Lung (tissue), 12 donors: ENCODE data around the gene SNCG. TPM values are rescaled to one million over a fixed set of nuclear protein-coding genes. Genes with fewer than 3 reads are reported as not detected.
"Not testable (repeated sequence)": the region's sequence is repeated elsewhere in the genome, so short reads cannot be mapped to it uniquely, and the experiment has no call there.

Source experiments
- ATAC-seq: fragments of 200-7000 bp; cut with Tn5 transposase; one replicate; pipeline ENCODE4 v1.9.1; 2020; ENCODE audit warnings: moderate number of reproducible peaks; ENCODE audit not compliant: insufficient read depth, low FRiP score
- DNase-seq, 3 donors: peaks; one replicate each; pipeline ENCODE4 v3.0.0-alpha.2; 2013 to 2017
- H3K27ac ChIP-seq, 2 donors: one replicate each; pipeline ENCODE4 v1.5.1; 2013; ENCODE audit warnings: mild to moderate bottlenecking in 2 of 2, moderate library complexity in 2 of 2, control low read depth in 1 of 2, inconsistent platforms in 1 of 2, low read depth in 1 of 2, low read length in 1 of 2
- H3K27me3 ChIP-seq, 3 donors: one replicate each; pipeline ENCODE4 v1.5.1; 2013; ENCODE audit warnings: low read length in 2 of 3; ENCODE audit not compliant: control insufficient read depth in 3 of 3, insufficient read depth in 3 of 3
- H3K36me3 ChIP-seq, 4 donors: one replicate each; pipeline ENCODE4 v1.5.1; 2013; ENCODE audit warnings: low read length in 4 of 4, mild to moderate bottlenecking in 1 of 4, moderate library complexity in 1 of 4; ENCODE audit not compliant: control insufficient read depth in 4 of 4, insufficient read depth in 4 of 4
- H3K4me1 ChIP-seq, 5 donors: one replicate each; pipeline ENCODE4 v1.5.1; 2013; ENCODE audit warnings: low read length in 5 of 5, mild to moderate bottlenecking in 2 of 5, moderate library complexity in 1 of 5; ENCODE audit not compliant: control insufficient read depth in 5 of 5, insufficient read depth in 5 of 5
- H3K4me3 ChIP-seq: one replicate; pipeline ENCODE4 v1.5.1; 2013; ENCODE audit warnings: mild to moderate bottlenecking, control low read depth, moderate library complexity
- H3K9ac ChIP-seq, 2 donors: one replicate each; pipeline ENCODE4 v1.5.1; 2013; ENCODE audit warnings: low read length in 2 of 2, control low read depth in 1 of 2; ENCODE audit not compliant: insufficient read depth in 1 of 2
- H3K9me3 ChIP-seq, 4 donors: one replicate each; pipeline ENCODE4 v1.5.1; 2013; ENCODE audit warnings: low read length in 3 of 4, mild to moderate bottlenecking in 1 of 4, moderate library complexity in 1 of 4; ENCODE audit not compliant: control insufficient read depth in 4 of 4, insufficient read depth in 3 of 4
- WGBS, 2 donors: extraction: QIAGEN DNeasy Blood & Tissue Kit; methylation state at CpG; one replicate each; pipeline ENCODE4 v1.1.7; 2013; 5-methylcytosine and 5-hydroxymethylcytosine counted together
- polyA plus RNA-seq, 2 donors: library from polyadenylated mRNA; stranded (reverse); fragments of 200-250 nt; gene quantifications; one replicate each; pipeline ENCODE4 v1.2.1, GENCODE V29; 2013
- total RNA-seq, 2 donors: library from RNA; depleted of rRNA in 1 of 2; stranded (reverse); fragments of >200 nt in 1 of 2; gene quantifications; one replicate each; pipeline ENCODE4 v1.2.1, GENCODE V29; 2014 to 2021
- TF ChIP-seq, protein P1 (sequence below): IDR thresholded peaks from 2 replicates; pipeline ENCODE4 v1.5.1; 2012; ENCODE audit warnings: mild to moderate bottlenecking; ENCODE audit errors: control extremely low read depth, extremely low read depth
- donor health status: control.
- donor health status: control.
- donor health status: Bipolar disorder and iron deficiency.
- donor health status: healthy.
- donor health status: DM: yes; HTN: yes; CAD: no.

Gene SNCG
- total and polyA plus RNA-seq, 4 donors = 2.3 to 32.8 (median 14.3) TPM

DNA sequence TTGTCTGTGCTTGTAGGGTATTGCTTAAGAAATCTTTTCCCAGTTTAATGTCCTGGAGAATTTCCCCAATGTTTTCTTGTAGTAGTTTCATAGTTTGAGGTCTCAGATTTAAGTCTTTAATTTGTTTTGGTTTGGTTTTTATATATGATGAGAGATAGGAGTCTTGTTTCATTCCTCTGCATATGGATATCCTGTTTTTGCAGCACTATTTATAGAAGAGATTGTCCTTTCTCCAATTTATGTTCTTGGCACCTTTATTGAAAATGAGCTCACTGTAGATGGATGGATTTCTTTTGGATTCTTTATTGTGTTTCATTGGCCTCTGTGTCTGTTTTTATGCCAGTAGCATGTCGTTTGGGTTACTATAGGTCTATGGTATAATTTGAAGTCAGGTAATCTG is 30.1 kb downstream of the SNCG start:
- TF ChIP-seq, protein P1, sequence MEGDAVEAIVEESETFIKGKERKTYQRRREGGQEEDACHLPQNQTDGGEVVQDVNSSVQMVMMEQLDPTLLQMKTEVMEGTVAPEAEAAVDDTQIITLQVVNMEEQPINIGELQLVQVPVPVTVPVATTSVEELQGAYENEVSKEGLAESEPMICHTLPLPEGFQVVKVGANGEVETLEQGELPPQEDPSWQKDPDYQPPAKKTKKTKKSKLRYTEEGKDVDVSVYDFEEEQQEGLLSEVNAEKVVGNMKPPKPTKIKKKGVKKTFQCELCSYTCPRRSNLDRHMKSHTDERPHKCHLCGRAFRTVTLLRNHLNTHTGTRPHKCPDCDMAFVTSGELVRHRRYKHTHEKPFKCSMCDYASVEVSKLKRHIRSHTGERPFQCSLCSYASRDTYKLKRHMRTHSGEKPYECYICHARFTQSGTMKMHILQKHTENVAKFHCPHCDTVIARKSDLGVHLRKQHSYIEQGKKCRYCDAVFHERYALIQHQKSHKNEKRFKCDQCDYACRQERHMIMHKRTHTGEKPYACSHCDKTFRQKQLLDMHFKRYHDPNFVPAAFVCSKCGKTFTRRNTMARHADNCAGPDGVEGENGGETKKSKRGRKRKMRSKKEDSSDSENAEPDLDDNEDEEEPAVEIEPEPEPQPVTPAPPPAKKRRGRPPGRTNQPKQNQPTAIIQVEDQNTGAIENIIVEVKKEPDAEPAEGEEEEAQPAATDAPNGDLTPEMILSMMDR = no peak

DNA sequence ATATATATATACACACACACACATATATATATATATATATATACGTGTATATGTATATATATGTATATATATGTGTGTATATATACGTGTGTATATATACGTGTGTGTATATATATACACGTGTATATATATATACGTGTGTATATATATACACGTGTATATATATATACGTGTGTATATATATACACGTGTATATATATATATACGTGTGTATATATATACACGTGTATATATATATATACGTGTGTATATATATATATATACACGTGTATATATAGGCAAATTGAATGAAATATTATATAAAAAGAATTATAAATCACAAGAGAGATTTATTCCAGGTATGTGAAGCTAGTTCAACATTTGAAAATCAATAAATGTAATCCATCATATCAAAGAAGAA is 33.0 kb downstream of the SNCG start:
- 80 to 88% methylated on average over 12 of the region's 12 CpGs for WGBS, 2 donors
- not testable (repeated sequence) for DNase-seq, ATAC-seq, H3K36me3 ChIP-seq, H3K4me1 ChIP-seq, H3K27me3 ChIP-seq, H3K4me3 ChIP-seq, H3K27ac ChIP-seq, H3K9me3 ChIP-seq, H3K9ac ChIP-seq

More for the DNA sequence above, 30.1 kb downstream of the SNCG start:
- Histone ChIP-seq H3K27ac (no peak overlapping the region), H3K4me1 (no peaks in the 10 kb centered on the region), H3K9ac (no peak overlapping the region), H3K9me3 (no peaks in the 10 kb centered on the region), H3K4me3 (no peak overlapping the region), H3K27me3 (no peaks in the 10 kb centered on the region), H3K36me3 (no peaks in the 10 kb centered on the region)
- ATAC-seq (no peak), DNase-seq (no peak)
- 63 to 68% methylated on average over 1 of the region's 1 CpG for WGBS, 2 donors

- no peaks in the 10 kb centered on the region for H3K4me1 ChIP-seq
Observed at GRCh38 chr10:86992456-86992855, 34.1 kb downstream of the SNCG start.

GRCh38 chr10:86992929-86993328 is 34.5 kb downstream of the SNCG start:
- Histone ChIP-seq H3K9ac (no peak overlapping the region), H3K27me3 (no peaks in the 10 kb centered on the region), H3K36me3 (no peaks in the 10 kb centered on the region), H3K9me3 (no peaks in the 10 kb centered on the region), H3K4me3 (no peak overlapping the region), H3K4me1 (no peaks in the 10 kb centered on the region), H3K27ac (no peak overlapping the region)
- TF ChIP-seq, protein P1 = no peak
- ATAC-seq = no peak
- 82 to 86% methylated on average over 2 of the region's 2 CpGs for WGBS, 2 donors
- no peak for DNase-seq

More at GRCh38 chr10:86992456-86992855, 34.1 kb downstream of the SNCG start:
- no peaks in the 10 kb centered on the region for H3K36me3 ChIP-seq
- H3K4me3 ChIP-seq = no peak overlapping the region
- no peak overlapping the region for H3K9ac ChIP-seq
- no peaks in the 10 kb centered on the region for H3K9me3 ChIP-seq
- H3K27ac ChIP-seq = no peak overlapping the region
- no peaks in the 10 kb centered on the region for H3K27me3 ChIP-seq
- TF ChIP-seq, protein P1 = no peak
- DNase-seq (peak in 1 of 3 donors; percentile 3), ATAC-seq (no peak)

GRCh38 chr10:86999802-87000403 is 41.5 kb downstream of the SNCG start:
- not testable (repeated sequence) for DNase-seq, H3K9ac ChIP-seq, H3K4me3 ChIP-seq, ATAC-seq, H3K4me1 ChIP-seq, H3K27ac ChIP-seq, H3K36me3 ChIP-seq, H3K9me3 ChIP-seq, H3K27me3 ChIP-seq
- 47 to 63% methylated on average over 6 of the region's 6 CpGs for WGBS, 2 donors
